GM19455 (cell line): ENCODE measurements around the gene PEX19.

Experiments used
- ATAC-seq: cut with Tn5 transposase; IDR thresholded peaks from one replicate; pipeline ENCODE4 v1.9.1; 2021; ENCODE audit not compliant: unreplicated experiment

PEX19 gene

GRCh38 chr1:160277987-160278386 lies 6.9 kb downstream of the PEX19 start:
- no peak for ATAC-seq

GRCh38 chr1:160277330-160277729 lies 7.6 kb downstream of the PEX19 start:
- ATAC-seq = no peak

GRCh38 chr1:160271025-160271424 lies 13.9 kb downstream of the PEX19 start:
- ATAC-seq = no peak

GRCh38 chr1:160267284-160267991 lies 17.5 kb downstream of the PEX19 start:
- no peak for ATAC-seq

GRCh38 chr1:160264795-160265307 lies 20.1 kb downstream of the PEX19 start:
- no peak for ATAC-seq

GRCh38 chr1:160261893-160262794 lies 22.8 kb downstream of the PEX19 start, which contains the start of gene DCAF8:
TSS of gene DCAF8 (minus strand) at chr1:160262549. CDS start at chr1:160244008, 18,541 bp downstream.
- peak; percentile 85 for ATAC-seq

GRCh38 chr1:160261556-160261892 lies 23.4 kb downstream of the PEX19 start:
- ATAC-seq = peak; percentile 24

- ATAC-seq = no peak
Observed at GRCh38 chr1:160260406-160261382, 24.2 kb downstream of the PEX19 start.

- no peak for ATAC-seq
Observed at GRCh38 chr1:160258177-160258798, 26.6 kb downstream of the PEX19 start.

- no peak for ATAC-seq
Observed at GRCh38 chr1:160257411-160258015, 27.4 kb downstream of the PEX19 start.

GRCh38 chr1:160256396-160257046 lies 28.4 kb downstream of the PEX19 start:
- ATAC-seq = no peak

GRCh38 chr1:160255781-160256300 lies 29.1 kb downstream of the PEX19 start:
- no peak for ATAC-seq

- ATAC-seq = peak; percentile 71
Observed at GRCh38 chr1:160251687-160252526, 33.0 kb downstream of the PEX19 start.

- no peak for ATAC-seq
Observed at GRCh38 chr1:160251011-160251410, 33.9 kb downstream of the PEX19 start.

GRCh38 chr1:160247053-160247452 lies 37.9 kb downstream of the PEX19 start:
- no peak for ATAC-seq

- ATAC-seq = no peak
Observed at GRCh38 chr1:160245434-160245833, 39.5 kb downstream of the PEX19 start.

GRCh38 chr1:160244209-160244608 lies 40.7 kb downstream of the PEX19 start:
- ATAC-seq = no peak

- ATAC-seq = no peak
Observed at GRCh38 chr1:160243767-160244166, 41.2 kb downstream of the PEX19 start.
